Gastroesophageal sphincter (tissue), 3 donors: ENCODE data around the gene VANGL2.

Source experiments
- CTCF ChIP-seq, 4 experiments: fragments of 200-600 bp in 2 of 4; fragments of 450-650 bp in 2 of 4; sonication (generic) in 1 of 4; IDR thresholded peaks; one replicate each; pipeline ENCODE4 v1.5.1; 2017 to 2019; ENCODE audit warnings: antibody characterized with exemption in 4 of 4, mild to moderate bottlenecking in 2 of 4, moderate library complexity in 2 of 4
- EP300 ChIP-seq: sonication (generic); formaldehyde crosslinking; IDR thresholded peaks from one replicate; pipeline ENCODE4 v1.6.1; 2017; ENCODE audit warnings: antibody characterized with exemption, mild to moderate bottlenecking
- POLR2A ChIP-seq, 2 donors: fragments of 450-650 bp; IDR thresholded peaks; one replicate each; pipeline ENCODE4 v1.6.1; 2017; ENCODE audit warnings: antibody characterized with exemption in 2 of 2, mild to moderate bottlenecking in 2 of 2, moderate library complexity in 1 of 2
- POLR2AphosphoS5 ChIP-seq: sonication (generic); formaldehyde crosslinking; IDR thresholded peaks from one replicate; pipeline ENCODE4 v1.6.1; 2017; ENCODE audit warnings: antibody characterized with exemption

- TF ChIP-seq POLR2A (IDR thresholded peaks at IDR 0.05) (no peak), CTCF (IDR thresholded peaks at IDR 0.05) (peak in 2 of 4 experiments; percentile 14 to 26), EP300 (no peak), POLR2AphosphoS5 (no peak)
These were observed at the start of gene VANGL2 for GRCh38 chr1:160400223-160400645.
